ENCODE data around the gene ABCA13. TPM values are rescaled to one million over a fixed set of nuclear protein-coding genes. Genes with fewer than 3 reads are reported as not detected.

Gene ABCA13
- polyA plus RNA-seq, 1 of the 3 experiments (the other 2 are of a cell fraction): not detected

DNA sequence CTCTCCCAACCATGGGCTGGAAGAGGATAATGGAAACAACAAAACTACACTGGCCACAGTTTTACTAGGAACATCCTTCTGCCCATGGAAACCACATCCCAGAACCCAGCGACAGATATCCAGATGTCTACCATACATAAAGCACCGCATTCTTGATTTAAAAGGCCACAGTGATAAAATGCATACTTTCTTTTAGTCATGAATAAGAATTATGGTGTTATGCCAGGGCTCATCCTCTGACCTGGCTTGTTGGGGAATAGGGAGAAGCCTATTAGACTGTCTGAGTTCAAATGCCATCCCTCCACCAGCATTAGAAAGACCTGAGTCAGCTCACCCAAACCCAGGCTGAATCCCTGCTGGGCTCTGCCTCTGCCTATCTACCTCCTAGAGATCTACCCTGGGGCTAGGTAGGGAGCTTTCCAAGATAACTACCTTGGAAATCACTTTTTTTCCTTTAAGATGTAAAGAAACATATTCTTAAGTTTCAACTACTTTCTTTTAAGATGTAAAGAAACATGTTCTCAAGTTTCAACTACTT, 5.2 kb downstream of the ABCA13 start (continued):
- TF ChIP-seq, protein P1, sequence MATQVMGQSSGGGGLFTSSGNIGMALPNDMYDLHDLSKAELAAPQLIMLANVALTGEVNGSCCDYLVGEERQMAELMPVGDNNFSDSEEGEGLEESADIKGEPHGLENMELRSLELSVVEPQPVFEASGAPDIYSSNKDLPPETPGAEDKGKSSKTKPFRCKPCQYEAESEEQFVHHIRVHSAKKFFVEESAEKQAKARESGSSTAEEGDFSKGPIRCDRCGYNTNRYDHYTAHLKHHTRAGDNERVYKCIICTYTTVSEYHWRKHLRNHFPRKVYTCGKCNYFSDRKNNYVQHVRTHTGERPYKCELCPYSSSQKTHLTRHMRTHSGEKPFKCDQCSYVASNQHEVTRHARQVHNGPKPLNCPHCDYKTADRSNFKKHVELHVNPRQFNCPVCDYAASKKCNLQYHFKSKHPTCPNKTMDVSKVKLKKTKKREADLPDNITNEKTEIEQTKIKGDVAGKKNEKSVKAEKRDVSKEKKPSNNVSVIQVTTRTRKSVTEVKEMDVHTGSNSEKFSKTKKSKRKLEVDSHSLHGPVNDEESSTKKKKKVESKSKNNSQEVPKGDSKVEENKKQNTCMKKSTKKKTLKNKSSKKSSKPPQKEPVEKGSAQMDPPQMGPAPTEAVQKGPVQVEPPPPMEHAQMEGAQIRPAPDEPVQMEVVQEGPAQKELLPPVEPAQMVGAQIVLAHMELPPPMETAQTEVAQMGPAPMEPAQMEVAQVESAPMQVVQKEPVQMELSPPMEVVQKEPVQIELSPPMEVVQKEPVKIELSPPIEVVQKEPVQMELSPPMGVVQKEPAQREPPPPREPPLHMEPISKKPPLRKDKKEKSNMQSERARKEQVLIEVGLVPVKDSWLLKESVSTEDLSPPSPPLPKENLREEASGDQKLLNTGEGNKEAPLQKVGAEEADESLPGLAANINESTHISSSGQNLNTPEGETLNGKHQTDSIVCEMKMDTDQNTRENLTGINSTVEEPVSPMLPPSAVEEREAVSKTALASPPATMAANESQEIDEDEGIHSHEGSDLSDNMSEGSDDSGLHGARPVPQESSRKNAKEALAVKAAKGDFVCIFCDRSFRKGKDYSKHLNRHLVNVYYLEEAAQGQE (IDR thresholded peaks at IDR 0.05; ENCODE audit: low read depth, low read length): no peak

DNA sequence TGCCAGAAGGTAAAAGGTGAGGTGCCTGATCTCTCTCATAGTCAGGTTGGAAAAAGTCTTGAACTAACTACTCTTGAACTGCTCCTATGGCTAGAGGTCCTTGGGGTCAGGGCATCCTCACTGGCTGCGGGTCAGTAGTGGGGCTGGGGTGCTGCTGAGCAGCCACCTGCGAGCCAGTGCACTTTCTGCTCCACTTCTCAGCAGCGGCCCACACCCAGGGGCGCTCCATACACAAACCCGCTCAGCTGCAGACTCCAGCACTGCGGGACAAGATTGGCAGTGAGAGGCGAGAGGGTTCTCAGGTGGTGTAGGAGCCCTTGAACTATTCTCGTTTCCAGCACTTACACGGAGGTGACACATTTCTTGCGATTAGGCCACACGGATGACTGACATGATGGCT, 6.0 kb downstream of the ABCA13 start:
- no peaks in the 10 kb centered on the region for H3K9me3 ChIP-seq
- H3K27me3 ChIP-seq (ENCODE audit: insufficient read depth): peaks cover 23% of the 10 kb centered on the region; the same call in 1 of the 2 replicates
- no peak overlapping the region for H2AFZ ChIP-seq (ENCODE audit: low read depth)
- peaks cover under 1% of the 10 kb centered on the region for H3F3A ChIP-seq (replicated peaks; ENCODE audit: insufficient read depth)
- no peak overlapping the region for H3K9ac ChIP-seq
- ChIA-PET POLR2A (no interaction called here), CTCF (interaction anchor here (0.9 to 1.6 kb wide), 3 partner anchors 9 to 22 kb away, joined by 3 to 6 read pairs (median 3); no protein-coding TSS in a partner anchor)
- no peak for TF ChIP-seq TAF1 (IDR thresholded peaks at IDR 0.05; ENCODE audit: borderline replicate concordance, low read depth, low read length)
- TF ChIP-seq, protein P2, sequence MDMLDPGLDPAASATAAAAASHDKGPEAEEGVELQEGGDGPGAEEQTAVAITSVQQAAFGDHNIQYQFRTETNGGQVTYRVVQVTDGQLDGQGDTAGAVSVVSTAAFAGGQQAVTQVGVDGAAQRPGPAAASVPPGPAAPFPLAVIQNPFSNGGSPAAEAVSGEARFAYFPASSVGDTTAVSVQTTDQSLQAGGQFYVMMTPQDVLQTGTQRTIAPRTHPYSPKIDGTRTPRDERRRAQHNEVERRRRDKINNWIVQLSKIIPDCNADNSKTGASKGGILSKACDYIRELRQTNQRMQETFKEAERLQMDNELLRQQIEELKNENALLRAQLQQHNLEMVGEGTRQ (IDR thresholded peaks at IDR 0.05; ENCODE audit: borderline replicate concordance, low read depth, low read length): no peak
- no peak for TF ChIP-seq TEAD4 (IDR thresholded peaks at IDR 0.05; ENCODE audit: borderline replicate concordance, insufficient read depth)
- TF ChIP-seq FOXM1 (IDR thresholded peaks at IDR 0.05; ENCODE audit: low read depth): no peak
- no peaks in the 10 kb centered on the region for H3K36me3 ChIP-seq (replicated peaks in 1 of 2; ENCODE audit: control insufficient read depth in 1 of 2, insufficient read depth in 2 of 2, low read length in 1 of 2)
- H3K4me3 ChIP-seq (ENCODE audit: low read depth in 2 of 2, low read length in 1 of 2): no peak overlapping the region
- no peak overlapping the region for H3K4me2 ChIP-seq
- peaks cover 0 to 9% of the 10 kb centered on the region in 2 experiments; a peak in 1 of 4 replicates for H3K4me1 ChIP-seq (ENCODE audit: control insufficient read depth in 1 of 2, insufficient read depth in 2 of 2, low read depth in 1 of 2, low read length in 1 of 2)
- H3K27ac ChIP-seq (ENCODE audit: low read depth in 2 of 2, low read length in 1 of 2): no peak overlapping the region
- DNase-seq: no peak
- H3K9me2 ChIP-seq: no peaks in the 10 kb centered on the region
- WGBS (ENCODE audit: low lambda C conversion rate): 33% methylated on average over 11 of the region's 11 CpGs
- H4K20me1 ChIP-seq (ENCODE audit: insufficient read depth): no peaks in the 10 kb centered on the region
- no peaks in the 10 kb centered on the region for H3K79me2 ChIP-seq (ENCODE audit: insufficient read depth)

DNA sequence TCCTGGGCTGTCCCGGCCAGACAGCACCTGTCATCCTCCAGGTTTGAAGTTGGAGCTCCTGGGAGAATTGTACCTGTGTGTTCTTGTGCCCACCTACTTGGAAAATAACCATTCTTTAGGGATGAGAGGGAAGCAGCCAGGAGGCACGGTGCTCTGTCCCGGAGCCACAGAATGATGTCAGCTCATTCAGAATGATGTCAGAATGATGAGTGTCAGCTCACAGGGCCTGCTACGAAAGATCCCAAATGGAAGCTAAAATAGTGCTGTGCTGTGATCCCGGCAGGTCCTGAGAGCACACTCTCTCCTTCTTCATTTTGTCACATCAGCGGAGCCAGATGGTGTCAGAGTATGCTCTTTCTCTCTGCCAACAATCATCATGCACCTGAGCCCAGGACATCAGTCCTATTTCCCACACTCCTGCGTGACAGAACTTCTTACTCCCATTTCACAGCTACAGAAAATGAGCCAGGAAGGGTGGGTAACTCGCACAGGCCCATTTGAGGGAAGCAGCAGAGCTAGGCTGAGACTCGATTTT, 8.3 kb downstream of the ABCA13 start:
- WGBS (ENCODE audit: low lambda C conversion rate): 16% methylated on average over 9 of the region's 9 CpGs
- Histone ChIP-seq H3K9me3 (no peaks in the 10 kb centered on the region), H3K4me3 (ENCODE audit: low read depth in 2 of 2, low read length in 1 of 2) (no peak overlapping the region), H3K4me1 (ENCODE audit: control insufficient read depth in 1 of 2, insufficient read depth in 2 of 2, low read depth in 1 of 2, low read length in 1 of 2) (peaks cover 0 to 20% of the 10 kb centered on the region in 2 experiments; a peak in 1 of 4 replicates), H3K4me2 (no peak overlapping the region), H3K9ac (no peak overlapping the region), H3K27ac (ENCODE audit: low read depth in 2 of 2, low read length in 1 of 2) (no peak overlapping the region), H3F3A (replicated peaks; ENCODE audit: insufficient read depth) (peaks cover 10% of the 10 kb centered on the region), H3K79me2 (ENCODE audit: insufficient read depth) (no peaks in the 10 kb centered on the region), H2AFZ (ENCODE audit: low read depth) (no peak overlapping the region), H3K27me3 (ENCODE audit: insufficient read depth) (peaks cover 22% of the 10 kb centered on the region; the same call in 1 of the 2 replicates), H4K20me1 (ENCODE audit: insufficient read depth) (no peaks in the 10 kb centered on the region), H3K9me2 (no peaks in the 10 kb centered on the region), H3K36me3 (replicated peaks in 1 of 2; ENCODE audit: control insufficient read depth in 1 of 2, insufficient read depth in 2 of 2, low read length in 1 of 2) (no peaks in the 10 kb centered on the region)
- no peak for DNase-seq
- CTCF ChIA-PET: interaction anchor here (0.8 to 1.0 kb wide), 2 partner anchors 11 to 16 kb away, joined by 3 read pairs; no protein-coding TSS in a partner anchor
- POLR2A ChIA-PET: no interaction called here
- TF ChIP-seq, protein P1 (IDR thresholded peaks at IDR 0.05; ENCODE audit: low read depth, low read length): no peak
- TF ChIP-seq NFIC (IDR thresholded peaks at IDR 0.05; ENCODE audit: borderline replicate concordance): no peak
- no peak for TF ChIP-seq EP300 (IDR thresholded peaks at IDR 0.05; ENCODE audit: borderline replicate concordance in 1 of 2, low read depth in 1 of 2, low read length in 1 of 2)
- TF ChIP-seq FOXJ3 (CRISPR knock-in tag; IDR thresholded peaks at IDR 0.05): no peak
- TF ChIP-seq, protein P3, sequence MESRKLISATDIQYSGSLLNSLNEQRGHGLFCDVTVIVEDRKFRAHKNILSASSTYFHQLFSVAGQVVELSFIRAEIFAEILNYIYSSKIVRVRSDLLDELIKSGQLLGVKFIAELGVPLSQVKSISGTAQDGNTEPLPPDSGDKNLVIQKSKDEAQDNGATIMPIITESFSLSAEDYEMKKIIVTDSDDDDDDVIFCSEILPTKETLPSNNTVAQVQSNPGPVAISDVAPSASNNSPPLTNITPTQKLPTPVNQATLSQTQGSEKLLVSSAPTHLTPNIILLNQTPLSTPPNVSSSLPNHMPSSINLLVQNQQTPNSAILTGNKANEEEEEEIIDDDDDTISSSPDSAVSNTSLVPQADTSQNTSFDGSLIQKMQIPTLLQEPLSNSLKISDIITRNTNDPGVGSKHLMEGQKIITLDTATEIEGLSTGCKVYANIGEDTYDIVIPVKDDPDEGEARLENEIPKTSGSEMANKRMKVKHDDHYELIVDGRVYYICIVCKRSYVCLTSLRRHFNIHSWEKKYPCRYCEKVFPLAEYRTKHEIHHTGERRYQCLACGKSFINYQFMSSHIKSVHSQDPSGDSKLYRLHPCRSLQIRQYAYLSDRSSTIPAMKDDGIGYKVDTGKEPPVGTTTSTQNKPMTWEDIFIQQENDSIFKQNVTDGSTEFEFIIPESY (IDR thresholded peaks at IDR 0.05; ENCODE audit: borderline replicate concordance, low read depth): no peak
- TF ChIP-seq, protein P4, sequence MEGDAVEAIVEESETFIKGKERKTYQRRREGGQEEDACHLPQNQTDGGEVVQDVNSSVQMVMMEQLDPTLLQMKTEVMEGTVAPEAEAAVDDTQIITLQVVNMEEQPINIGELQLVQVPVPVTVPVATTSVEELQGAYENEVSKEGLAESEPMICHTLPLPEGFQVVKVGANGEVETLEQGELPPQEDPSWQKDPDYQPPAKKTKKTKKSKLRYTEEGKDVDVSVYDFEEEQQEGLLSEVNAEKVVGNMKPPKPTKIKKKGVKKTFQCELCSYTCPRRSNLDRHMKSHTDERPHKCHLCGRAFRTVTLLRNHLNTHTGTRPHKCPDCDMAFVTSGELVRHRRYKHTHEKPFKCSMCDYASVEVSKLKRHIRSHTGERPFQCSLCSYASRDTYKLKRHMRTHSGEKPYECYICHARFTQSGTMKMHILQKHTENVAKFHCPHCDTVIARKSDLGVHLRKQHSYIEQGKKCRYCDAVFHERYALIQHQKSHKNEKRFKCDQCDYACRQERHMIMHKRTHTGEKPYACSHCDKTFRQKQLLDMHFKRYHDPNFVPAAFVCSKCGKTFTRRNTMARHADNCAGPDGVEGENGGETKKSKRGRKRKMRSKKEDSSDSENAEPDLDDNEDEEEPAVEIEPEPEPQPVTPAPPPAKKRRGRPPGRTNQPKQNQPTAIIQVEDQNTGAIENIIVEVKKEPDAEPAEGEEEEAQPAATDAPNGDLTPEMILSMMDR (IDR thresholded peaks at IDR 0.05): no peak
